CD4-positive, alpha-beta T cell treated with Interleukin-12 subunit alpha and Interleukin-12 subunit beta, for 1 hour (primary cell): ENCODE data around the gene MAN1B1.
A peak's percentile ranks its signal among the peaks of the same experiment; 100 is the strongest.

Experiments
- DNase-seq: peaks from one replicate; pipeline ENCODE4 v3.0.0-alpha.2; 2020

Gene MAN1B1

DNA sequence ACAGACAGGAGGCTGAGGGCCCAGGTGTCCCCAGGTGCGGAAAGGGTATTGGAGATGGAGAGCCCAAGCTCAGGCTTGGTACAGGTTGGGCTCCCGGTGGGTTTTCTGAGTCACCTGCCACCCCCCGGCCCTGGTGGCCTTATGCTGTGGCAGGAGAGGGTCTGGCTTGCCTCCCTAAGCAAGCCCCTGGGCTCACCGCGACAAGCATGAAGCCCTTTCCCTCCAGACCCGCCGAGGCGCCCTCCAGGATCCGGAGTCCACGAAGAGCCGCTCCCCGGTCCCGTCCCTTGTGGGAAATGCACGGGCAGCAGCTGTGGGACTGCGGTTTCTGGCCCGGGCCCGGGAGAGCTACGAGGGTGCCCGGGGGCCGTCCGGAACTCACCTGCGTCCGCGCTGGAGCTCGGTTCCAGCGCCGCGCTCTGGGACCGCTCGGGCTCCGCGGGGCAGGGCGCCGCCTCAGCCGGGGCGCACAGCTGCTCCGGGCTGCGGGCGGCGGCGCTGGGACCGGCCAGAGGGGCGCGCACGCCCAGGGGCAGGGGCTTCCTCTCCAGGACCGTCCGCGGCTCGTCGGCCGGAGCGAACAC, 17.2 kb upstream of the MAN1B1 start:
- DNase-seq: no peak

DNA sequence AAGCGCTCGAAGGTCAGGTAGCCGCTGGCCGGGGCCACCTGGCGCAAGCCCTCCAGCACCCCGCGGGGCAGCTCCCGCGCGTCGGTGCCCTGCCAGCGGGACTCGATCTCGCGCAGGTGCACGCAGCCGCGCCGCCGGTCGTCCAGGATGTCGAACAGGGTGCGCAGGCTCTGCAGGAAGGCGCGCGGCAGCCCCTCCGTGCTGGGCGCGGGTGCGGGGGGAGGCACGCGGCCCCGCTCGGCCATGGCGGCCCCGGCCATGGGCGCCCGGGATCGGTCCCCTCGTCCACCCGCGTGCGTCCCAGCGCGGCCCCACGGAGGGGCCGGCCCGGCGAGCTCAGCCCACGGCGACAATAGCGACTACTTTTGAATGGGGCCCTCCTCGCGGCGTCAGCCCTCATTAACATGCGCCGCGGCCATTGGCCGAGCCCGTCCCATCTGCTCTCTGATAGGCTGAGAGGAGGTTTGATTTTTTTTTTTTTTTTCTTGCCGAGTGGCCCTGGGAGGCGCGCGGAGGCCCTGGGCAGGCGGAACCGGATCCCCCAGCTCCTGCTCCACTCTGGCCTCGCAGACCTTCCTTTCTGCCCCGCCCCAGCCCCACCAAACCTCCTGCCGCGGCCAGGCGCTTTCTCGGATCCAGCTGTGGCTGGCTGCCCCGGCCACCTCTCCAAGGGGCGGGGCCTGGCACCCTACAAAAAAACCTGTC, 16.4 kb upstream of the MAN1B1 start, which contains the start of gene SAPCD2:
Gene SAPCD2 (minus strand): TSS at position 357 of the 705 bp plus-strand sequence. CDS start 97 bp downstream, at position 260.
- peak; percentile 86 for DNase-seq

DNA sequence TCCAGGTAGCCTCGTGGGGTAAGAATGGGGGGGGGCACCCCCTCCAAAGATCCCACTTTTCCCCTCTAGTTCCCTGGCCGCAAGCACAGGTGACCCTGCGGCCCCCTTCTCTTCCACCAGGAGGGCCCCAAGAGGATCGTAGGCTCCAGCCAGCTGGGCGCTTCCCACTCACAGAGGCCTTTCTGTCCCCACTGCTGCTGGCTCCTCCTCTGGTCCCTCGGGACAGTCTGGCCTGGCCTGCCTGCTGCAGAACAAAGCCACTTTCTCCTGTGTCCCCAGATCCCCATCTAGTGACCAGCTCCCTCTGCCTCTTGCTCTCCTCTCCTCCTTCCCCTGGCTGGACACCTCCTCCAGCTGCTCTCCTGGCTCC, 15.9 kb upstream of the MAN1B1 start:
- no peak for DNase-seq

DNA sequence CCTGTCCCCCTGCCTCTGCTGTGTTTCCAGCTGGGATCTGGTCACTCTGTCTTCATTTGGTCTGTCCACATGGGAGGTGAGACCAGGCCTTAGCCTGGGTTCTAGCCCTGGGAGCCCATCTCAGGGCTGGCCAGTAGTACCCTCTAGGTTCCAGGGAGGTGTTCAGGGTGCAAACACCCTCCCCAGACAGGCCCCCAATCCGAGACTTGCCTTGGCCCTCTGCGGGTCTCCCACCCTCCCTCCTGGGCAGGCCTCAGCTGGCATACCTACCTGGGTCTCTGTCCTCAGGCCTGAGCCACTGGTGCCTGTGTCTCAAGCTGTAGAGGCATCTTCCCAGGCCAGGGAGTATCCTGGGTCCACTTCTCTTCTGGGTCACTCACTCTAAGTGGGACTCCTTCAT, 15.5 kb upstream of the MAN1B1 start:
- DNase-seq: no peak

DNA sequence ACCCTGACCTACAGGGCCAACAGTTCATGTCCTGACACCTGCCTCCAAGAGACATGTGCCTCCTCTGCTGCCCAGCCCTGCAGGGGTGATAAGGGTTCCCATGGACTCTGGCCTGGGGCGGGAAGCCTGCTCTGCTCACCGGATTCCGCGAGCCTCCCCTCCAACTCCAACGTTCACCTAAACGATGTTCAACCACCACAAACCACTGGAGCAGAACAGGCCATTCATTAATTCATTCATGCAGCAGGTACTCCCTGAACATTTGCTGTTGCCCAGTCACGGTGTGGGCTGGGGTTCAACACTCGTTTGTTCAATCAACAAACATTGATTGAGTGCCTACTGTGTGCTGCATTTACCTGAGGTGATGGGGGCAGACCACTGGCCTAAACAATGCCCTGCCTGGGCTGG, 12.8 kb upstream of the MAN1B1 start:
- DNase-seq: no peak

DNA sequence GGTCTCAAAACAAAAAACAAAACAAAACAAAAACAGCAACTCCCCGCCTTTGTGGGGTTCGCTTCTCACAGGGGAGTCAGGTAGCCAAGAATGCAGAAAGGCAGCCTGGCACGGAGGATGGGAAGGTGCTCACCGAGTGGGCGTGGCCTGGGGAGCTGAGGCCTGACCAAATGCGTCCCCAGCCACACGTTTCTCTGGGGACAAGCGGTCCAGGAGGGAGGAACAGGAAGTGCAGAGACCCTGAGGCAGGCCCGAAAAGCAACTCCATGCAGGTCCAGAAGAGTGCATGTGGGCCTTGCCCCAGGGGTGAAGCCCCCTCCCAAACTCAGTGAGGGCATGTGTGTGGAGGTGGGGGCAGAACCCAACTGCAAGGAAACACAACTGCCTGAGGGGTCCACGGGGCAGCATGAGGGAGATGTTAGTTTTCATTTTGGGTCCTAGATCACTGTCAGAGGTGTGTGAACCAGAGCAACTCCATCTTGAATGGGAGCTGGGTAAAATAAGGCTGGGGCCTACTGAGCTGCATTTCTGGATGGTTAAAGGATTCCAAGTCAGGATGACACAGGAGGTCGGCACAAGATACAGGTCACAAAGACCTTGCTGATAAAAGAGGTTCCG, 12.0 kb upstream of the MAN1B1 start:
- no peak for DNase-seq

DNA sequence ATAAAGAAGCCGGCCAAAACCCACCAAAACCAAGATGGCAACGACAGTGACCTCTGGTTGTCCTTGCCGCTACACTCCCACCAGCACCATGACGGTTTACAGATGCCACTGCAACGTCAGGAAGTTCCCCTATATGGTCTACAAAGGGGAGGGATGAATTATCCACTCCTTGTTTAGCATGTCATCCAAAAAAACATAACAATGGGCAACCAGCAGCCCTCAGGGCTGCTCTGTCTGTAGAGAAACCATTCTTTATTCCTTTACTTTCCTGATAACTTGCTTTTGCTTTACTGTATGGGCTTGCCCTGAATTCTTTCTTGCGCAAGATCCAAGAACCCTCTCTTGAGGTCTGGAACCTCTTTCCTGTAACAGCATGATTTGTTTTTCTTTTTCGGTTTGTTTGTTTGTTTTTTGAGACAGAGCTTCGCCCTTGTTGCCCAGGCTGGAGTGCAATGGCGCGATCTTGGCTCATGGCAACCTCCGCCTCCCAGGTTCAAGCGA, 11.5 kb upstream of the MAN1B1 start:
- no peak for DNase-seq

DNA sequence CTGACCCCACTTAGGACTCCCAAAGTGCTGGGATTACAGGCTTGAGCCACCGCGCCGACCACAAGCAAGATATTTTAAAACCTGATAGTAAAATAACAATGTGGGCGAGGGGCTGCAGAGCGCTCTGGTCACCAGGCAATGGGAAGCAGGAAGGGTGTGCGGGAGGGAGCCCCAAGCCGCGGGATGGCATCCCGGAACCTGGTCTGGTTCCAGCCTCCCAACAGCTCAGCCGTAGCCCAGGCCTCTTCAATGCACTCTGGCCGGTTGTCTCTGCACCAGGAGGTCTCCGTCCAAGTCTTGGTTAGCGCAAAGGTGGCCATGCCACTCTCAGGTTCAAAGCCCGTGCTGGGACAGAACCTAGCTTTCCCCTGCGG, 10.2 kb upstream of the MAN1B1 start:
- DNase-seq: no peak

DNA sequence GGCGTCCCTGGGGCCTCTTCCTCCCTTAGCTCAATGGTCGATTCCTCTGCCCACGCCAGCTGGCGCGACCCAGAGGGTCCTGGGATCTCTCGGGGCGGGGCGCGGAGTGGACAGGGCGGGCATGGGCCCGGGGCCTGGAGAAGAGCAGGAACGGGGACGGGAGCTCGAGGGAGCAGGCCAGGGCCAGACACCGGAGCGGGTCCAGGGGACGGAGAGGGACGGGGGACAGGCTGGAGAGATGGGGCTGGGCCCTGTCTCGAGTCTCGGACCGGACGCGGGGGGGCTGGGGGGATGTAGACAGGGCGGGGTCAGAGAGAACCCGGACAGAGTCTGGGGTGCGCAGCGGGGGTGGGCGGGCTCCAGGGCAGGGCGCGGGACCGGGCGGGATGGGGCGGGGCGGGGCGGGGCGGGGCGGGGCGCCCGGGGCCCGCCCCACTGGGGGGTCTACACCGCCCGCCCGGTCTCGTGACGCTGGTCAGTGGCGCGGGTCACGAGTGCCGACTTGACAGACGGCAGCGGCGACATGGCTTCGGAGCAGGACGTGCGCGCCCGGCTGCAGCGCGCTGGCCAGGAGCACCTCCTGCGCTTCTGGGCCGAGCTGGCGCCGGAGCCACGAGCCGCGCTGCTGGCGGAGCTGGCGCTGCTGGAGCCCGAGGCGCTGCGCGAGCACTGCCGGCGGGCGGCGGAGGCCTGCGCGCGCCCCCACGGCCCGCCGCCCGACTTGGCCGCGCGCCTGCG, 9.6 kb upstream of the MAN1B1 start, which contains the start of gene UAP1L1:
Gene UAP1L1 (plus strand): TSS at position 508 of the 738 bp plus-strand sequence. CDS start 16 bp downstream, at position 524.
- peak; percentile 68 for DNase-seq

DNA sequence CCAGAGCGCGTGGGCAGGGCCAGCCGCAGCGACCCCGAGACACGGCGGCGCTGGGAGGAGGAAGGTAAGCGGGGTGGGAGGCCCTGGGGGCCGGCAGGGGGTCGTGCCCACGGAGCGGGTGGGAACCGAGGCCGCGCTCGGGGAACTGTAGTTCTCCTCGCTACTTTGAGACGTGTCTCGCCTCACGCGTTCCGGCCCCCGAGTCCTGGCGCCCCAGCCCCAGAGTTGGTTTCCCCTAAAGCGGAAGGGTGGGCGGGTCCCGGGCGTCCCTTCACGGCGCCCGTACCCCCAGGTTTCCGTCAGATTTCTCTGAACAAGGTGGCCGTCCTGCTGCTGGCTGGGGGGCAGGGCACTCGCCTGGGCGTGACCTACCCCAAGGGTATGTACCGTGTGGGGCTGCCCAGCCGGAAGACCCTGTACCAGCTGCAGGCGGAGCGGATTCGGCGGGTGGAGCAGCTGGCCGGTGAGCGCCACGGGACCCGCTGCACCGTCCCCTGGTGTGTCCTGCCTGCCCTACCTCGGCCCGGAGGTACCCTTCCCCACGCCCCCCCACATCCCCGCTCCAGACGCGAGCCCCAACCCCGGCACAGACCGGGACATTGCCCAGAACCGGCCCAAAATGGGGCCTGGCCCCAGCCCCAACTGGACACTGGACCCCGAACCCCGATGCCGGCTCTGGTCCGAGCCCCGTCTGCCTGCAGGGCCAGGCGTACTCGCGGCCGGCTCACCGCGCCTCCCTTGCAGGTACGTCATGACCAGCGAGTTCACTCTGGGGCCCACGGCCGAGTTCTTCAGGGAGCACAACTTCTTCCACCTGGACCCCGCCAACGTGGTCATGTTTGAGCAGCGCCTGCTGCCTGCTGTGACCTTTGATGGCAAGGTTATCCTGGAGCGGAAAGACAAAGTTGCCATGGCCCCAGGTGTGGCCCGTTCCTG, 8.8 kb upstream of the MAN1B1 start:
- DNase-seq: peak; percentile 52

DNA sequence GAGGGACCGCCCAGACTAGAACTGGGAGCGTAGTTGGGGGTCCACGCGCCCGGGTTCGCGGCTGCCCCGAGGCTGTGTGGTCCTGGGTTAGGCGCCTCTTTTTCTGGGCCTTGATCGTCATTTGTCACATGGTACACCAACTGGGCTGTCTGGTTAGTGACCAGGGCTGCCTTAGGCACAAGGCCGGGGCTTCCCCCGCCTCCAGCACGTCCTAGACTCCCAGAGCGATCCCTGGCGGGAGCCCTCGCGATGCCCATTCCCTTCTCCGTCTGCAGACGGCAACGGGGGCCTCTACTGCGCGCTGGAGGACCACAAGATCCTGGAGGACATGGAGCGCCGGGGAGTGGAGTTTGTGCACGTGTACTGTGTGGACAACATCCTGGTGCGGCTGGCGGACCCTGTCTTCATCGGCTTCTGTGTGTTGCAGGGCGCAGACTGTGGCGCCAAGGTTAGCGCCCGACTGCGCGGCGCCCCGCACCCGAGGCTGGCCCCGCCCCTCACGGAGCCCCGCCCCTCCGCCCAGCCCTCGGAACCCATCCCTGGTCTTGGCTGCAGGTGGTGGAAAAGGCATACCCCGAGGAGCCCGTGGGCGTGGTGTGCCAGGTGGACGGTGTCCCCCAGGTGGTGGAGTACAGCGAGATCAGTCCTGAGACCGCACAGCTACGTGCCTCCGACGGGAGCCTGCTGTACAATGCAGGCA, 7.9 kb upstream of the MAN1B1 start:
- no peak for DNase-seq

DNA sequence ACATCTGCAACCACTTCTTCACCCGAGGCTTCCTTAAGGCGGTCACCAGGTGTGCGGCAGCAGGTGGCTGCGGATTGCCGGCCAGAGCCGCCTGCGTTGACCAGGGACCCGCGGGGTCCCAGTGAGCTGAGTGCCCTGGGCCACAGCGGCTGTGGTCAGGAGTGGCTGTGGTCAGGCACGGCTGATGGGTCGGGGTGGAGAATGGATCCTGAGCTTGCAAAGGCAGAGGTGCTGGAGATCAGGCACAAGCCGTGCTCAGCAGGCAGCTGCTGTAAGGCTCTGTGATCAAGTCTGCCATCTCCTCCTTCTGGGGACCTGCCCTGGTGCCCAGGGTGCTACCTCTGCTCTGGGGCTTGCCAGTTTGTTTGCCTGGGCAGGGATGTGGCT, 7.4 kb upstream of the MAN1B1 start:
- no peak for DNase-seq

DNA sequence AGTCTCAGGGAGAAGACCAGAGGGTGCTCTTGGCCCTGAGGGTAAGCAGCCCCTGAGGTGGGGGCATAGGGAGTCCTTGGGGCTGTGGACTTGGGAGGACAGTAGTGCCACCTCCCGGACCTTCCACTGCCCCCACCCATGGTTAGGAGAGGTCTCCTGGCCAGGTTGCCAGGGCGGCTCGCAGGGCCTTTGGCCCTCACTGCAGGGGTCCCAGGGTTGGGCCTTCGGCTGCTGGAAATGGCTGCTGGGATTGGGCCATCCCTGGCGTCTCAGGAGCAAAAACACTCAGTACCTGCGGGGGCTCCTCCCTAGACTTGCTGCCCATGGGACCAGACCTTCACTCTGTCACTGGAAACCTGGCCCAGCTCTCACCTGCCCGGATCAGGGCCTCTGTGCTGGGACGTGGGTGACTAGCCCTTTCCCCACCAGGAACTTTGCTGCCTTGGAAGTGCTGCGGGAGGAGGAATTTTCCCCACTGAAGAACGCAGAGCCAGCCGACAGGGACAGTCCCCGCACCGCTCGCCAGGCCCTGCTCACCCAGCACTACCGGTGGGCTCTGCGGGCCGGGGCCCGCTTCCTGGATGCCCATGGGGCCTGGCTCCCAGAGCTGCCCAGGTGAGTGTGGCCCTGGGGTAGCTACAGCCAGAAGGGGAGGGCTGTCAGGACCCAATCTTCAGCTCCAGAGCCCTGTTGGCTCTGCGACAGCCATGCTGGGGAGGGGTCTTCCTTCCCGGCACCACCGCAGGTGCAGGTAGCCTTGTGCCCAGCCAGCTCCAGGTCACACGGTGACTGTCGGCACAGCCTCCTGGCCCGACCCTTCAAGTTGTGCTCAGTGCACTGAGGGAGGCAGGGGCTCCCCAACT, 6.3 kb upstream of the MAN1B1 start:
- DNase-seq: no peak

DNA sequence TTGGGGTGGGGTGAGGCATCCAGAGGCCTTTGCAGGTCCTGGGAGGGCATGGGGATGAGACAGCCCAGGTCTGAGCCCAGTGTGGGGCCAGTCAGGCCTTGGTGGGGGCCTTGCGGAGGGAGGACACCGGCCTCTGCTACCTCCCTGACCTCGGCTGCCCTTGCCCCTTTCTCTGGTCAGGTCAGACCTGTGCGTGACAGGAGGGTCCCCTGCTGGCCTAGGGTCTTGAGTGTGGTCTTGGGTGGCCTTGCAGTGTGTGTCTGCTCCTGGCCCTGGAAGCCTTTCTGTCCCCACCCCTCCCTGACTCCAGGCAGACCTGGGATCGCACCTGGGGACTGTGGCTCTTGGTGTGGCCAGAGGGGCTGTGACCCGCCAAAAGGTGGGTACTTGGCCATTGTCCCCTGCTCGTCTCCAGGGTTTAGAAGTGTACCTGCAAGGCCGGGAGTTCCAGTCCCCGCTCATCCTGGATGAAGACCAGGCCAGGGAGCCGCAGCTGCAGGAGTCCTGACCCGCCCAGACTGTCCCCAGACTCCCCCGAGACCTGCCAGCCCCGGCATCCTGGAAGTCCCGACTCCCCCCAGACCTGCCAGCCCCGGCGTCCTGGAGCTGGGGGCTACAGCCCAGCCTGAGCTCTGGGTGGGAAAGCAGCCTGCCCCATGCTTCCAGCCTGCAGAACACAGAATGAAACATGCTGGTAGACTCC, 4.4 kb upstream of the MAN1B1 start:
- DNase-seq: no peak

DNA sequence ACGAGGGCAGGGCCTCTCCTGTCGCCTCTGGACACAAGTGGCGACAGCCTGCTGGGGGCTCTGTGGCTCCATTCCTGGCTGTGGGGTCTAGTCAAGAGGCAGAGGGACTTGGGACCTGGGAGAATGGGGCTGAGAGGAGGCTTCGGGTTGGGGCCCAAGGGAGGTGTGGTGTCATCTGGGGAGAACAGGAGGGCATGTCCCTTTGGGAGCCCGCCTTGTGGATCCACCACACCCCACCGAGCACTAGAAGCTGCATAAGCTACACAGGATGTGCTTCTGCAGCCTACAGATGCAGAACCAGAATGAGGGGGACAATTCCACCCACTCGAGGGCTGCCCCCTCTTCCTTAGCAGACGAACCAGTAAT, 3.9 kb upstream of the MAN1B1 start:
- DNase-seq: no peak

DNA sequence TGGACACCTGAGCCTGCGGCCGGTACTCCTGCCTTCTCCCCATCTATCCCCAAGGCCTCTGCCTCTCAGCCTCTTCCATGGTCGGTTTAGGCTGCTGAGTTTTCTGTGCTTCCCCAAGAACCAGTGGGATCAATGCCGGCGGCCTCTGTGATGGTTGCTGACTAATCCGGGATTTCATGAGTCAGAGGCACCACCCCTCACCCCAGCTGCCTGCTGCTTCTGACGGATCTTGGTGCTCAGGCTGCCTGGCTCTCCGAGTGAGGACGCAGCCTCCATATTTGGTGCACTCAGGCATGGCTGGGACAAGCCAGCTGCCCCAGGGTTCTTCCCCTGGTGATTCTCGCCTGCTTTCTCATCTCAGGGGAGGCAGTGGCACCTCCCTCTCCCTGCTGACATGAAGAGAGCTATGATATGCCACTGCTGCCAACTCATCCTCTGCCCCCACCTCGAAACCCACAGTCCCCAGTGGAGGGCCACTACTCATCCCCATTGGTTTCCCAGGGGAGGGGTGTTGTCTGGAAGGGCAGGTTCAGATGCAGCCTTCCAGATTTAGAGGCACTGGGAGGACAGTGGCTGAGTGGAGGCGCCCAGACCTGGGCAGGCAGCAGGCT, 3.3 kb upstream of the MAN1B1 start:
- no peak for DNase-seq

DNA sequence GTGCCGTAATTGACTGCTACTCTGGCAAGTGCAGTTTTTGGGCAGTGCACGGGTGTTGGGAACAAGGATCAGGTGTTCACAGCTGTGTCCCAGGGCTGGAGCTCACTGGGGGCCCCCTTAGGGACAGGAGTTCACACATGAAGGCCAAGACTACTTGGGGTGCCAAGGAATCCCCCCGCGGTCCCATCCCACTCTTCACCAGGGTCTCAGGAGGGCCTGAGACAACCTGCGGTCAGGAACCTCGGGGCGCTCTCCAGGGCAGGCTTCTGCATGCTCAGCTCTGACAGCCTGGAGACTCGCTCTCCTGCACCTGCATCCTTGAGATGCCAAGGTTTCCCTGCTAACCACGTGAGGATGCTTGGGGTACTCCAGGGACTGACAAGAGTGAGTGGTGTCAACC, 2.3 kb upstream of the MAN1B1 start:
- no peak for DNase-seq

DNA sequence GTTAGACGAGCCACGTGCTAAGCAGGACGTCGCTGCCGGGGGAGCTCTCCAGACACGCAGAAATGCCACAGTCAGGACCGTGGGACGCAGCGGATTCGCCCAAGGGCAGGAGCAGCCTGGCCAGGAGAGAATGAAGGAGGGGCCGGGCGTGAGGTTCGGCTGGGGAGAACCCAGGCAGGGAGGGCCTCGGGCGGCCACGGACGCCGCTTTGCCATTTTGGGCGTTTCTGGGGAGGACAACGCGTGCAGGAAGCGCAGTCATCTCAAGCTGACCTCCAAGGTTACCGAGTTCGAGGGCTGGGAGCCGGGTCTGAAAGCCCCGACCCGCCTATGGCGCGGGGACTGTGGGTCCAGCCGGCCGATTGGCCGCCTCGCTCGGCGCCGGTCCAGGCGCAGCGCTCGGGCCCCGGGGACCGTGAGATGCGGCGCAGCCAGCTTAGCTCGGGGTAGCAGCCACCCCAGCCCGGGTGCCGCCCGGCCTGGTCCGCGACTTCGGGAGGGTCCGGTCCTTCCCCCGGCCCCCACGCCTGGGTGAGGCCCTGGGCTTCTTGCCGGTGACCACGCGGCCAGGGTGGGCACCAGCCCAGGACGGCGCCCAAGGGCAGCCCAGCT, 760 bp upstream of the MAN1B1 start:
- peak; percentile 40 for DNase-seq

DNA sequence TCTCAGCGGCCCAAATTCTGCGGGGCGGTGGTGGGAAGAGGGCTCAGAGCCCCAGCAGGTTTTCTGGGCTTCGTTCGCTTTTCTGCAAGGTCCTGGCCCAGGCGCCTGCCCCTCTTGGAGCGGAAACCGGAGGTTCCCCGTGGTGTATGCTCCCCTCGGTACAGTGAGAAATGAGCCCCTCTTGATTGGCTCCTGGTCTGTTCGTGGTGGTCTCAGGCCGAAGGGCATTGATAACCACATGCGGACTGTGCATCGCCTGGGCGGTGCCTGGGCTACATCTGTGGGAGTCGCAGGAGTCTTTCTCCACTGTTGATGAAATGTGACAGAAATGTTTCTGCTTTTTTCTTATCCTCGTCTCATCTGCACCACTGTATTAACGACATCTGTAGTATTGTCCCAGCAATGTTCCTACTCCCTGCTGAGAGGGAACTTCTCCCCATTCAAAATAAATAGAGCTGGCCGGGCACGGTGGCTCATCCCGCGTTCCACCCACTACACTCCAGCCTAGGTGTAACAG, 682 bp downstream of the MAN1B1 start:
- DNase-seq: no peak
